GM18951 (cell line): Measurements from ENCODE around the gene CDC42EP3.
A peak's percentile ranks its signal among the peaks of the same experiment; 100 is the strongest.

ENCODE experiments used
- POLR2A ChIP-seq: IDR thresholded peaks from 4 replicates; pipeline ENCODE4 v1.6.1; 2011; ENCODE audit warnings: mild to moderate bottlenecking; ENCODE audit not compliant: insufficient read length, insufficient read depth; ENCODE audit errors: extremely low read depth
- in situ Hi-C: fragments of 300-500 bp; cut with MboI; formaldehyde crosslinking; loops from one replicate; pipeline ENCODE4 v1.12.0; 2022; ENCODE audit warnings: low sequenced_read_pairs, mixed read lengths, inconsistent platforms; ENCODE audit not compliant: unreplicated experiment

Gene CDC42EP3

DNA sequence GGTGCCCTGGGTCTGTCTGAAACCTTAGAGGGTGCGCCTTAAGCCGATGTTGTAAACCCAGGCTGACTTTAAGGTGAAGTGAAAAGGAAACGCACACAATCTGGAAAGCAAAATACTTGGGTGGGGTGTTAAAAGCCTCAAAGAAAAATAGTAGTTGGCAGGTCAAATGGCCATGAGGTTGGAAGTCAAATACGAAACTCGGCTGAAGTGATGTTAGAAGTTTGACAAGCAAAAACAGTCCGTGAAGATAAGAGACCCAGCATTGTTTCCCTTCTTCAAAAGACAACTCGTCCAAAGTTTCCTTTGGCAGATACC, 1.4 kb upstream of the CDC42EP3 start:
- in situ Hi-C loops = no loop called here
- TF ChIP-seq POLR2A = no peak

DNA sequence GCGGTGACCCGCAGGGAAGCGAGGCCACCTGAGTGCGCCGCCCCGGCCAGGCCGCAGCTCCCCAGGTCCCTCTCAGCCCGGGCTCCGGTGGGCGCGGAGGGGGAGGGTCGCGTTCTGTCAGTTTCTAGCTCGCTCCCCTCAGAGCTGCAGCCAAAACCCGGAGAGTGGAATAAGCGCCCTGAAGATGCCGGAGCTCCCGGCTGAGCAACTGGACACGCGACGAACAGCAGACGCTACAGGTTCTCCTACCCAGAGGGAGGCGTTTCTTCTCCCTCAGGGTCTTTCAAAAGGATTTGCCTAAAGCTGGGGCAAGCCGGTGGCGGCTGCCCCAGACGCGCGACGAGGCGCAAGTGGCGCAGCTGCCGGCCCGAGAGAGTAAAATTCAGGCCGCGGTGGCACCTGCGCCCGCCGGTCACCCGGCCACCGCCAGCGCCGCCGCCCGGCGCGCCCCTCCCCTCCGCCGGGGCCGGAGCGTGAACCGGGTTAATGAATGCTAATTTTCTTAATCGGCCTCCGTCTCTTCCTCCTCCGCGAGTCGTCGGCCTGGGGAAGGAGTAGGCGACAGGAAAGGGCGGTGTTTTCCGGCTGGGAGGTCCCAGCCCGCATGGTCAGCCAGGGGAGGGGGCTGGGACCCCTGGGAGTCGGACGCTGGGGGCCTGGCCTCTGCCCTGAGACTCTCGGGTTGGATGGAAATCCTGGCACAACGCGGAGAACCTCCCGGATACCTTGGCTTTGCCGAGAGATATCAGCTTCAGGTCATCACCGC, 845 bp upstream of the CDC42EP3 start:
- in situ Hi-C loops = no loop called here
- TF ChIP-seq POLR2A = peak; percentile 48

DNA sequence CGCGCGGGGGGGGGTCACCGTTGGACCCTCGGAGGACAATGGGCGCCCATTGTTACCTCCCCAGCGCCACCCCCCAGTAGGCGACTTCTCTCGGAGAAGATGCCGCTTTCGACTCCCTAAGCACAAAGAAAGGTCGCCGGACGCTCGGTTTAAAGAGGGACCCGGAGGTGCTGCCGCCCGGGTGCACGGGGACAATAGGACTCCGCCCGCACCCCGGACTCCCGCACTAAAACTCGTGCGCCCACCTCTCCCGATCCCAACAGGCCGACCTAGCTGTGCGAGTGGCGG, 318 bp upstream of the CDC42EP3 start:
- TF ChIP-seq POLR2A = no peak
- in situ Hi-C loops = no loop called here

DNA sequence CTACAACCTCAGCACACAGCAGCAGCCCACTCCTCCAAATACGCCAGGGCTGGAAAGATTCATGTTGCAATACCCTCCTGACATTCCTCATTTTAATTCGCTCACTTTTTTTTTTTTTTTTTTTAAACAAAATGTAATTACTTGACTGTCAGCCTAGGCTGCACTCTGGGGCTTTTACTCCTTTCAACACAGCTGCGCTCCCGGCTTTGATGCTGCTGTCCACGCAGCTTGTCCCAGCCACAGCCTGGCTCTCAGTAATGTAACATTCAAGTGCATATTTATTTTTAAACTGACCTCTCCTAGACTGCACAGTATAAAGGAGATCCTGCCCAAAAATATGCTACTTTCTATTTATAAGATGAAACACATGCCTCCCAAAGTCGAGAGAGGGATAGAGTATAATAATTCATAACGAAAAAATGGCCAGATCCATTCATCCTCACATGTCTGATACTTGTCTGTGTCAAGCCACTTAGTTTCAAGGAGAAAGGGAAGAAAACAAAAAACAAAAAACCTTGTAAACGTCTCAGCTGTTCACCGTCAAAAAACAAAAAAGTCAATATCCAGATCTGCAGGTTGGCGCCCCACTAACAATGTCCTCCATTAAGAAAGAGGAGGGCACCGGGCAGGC, 949 bp downstream of the CDC42EP3 start:
- in situ Hi-C loops = no loop called here

DNA sequence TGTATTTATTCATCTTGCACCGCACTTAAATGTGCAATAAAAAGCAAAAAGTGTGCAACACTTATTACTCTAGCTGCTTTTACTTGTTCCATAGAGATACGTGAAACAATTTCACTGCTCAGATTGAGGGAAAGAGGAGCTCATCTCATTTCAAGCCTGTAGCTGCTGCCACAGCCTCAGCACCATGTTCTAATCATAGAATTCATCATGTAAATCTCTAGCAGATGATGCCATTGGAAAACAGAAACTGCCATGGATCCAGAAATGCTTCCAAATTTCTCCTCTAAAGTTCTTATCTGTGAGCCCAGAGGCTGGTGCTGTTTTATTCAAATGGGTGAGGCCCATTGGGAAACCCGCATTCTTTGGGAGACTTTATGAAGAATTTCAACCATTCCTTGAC, 2.0 kb downstream of the CDC42EP3 start:
- in situ Hi-C loops = no loop called here
- TF ChIP-seq POLR2A = no peak

More for the DNA sequence above, 949 bp downstream of the CDC42EP3 start:
- TF ChIP-seq POLR2A = no peak

DNA sequence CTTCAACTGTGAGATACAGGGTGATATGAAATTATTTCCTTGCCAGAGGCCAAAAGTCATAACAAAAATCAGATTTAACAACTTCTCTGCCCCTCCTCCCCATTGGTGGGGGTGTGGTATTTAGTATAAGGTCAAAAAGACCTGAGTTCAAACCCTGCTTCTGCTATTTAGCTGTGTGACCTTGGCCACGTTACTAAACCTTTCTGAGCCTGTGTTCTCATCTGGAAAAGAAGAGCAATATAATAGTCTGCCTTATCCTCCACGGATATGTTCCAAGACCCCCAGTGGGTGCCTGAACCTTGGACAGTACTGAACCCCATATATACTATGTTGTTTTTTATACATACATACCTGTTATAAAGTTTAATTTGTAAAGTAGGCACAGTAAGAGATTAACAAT, 3.7 kb downstream of the CDC42EP3 start:
- in situ Hi-C loops = no loop called here

DNA sequence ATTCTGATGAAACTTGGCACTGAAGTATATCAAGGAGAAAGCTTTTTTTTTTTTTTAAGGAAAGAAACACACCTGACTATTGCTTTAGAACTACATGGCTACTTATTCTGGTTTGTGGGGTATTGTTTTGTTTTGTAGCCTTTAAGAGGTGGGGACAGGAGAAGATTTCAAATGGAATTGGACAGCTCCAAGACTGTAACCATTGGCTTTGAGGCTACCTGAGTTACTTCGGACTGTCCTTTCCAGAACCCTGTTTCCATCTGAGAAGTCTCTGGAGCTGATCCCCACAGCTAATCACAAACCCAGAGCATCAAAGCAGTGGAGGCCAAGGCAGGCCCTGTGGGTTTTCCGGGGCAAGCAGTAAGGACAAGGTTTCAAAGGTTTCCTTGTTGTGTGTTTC, 4.7 kb downstream of the CDC42EP3 start:
- in situ Hi-C loops = no loop called here
- no peak for TF ChIP-seq POLR2A

More for the DNA sequence above, 3.7 kb downstream of the CDC42EP3 start:
- no peak for TF ChIP-seq POLR2A

DNA sequence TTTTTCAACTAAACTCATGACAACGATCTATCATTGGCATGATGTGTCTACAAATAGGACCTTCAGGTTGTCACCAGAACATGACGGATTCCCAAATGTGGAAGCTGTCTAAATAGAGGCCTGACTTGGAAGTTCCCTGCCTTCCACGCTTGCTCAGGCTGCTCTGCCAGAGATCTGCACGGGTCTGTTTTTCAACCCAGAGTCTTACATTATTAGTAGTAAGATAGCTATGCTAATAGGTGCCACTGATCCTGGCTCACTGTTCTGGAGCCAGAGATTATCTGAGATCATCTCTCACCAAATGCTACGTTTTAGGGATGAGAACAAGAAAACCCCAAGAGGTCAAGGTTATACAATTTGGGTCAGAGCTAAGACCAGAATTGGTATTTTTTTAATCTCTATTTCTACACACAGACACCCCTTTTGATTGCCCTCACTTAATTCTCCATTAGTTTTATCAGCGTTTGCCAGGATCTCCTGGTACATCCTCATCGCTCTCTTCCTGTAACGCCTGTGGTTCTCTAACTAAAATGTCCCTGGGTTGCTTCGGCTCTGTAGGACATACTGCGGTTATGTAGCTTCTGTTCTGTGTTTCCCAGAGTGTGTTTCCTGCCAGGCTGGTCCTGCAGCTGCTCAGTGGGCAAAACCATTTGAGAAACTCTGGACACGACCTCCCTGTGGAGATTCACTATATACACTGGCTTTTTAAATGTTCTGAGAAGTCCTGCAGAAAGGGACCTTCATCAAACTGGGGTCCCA, 5.7 kb downstream of the CDC42EP3 start:
- in situ Hi-C loops = no loop called here
- no peak for TF ChIP-seq POLR2A

DNA sequence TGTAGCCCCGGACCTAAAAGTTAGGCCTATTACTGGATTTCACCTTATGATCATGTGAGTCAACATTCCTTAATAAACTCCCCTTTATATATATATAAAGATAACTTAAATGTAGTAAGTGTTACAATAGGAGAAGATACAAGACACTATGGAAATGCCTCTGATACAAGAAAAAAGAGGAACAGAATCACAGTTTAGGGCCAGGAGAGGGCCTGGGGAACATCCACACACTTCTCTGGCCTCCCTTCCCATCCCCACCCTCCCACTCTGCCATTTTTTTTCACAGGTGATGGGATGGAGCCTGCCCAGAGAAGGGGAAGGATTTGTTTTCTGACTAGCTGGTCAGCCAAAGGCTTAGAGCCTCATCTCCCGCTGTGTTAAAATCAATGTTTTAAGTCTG, 6.4 kb downstream of the CDC42EP3 start:
- in situ Hi-C loops = no loop called here
- TF ChIP-seq POLR2A = no peak

DNA sequence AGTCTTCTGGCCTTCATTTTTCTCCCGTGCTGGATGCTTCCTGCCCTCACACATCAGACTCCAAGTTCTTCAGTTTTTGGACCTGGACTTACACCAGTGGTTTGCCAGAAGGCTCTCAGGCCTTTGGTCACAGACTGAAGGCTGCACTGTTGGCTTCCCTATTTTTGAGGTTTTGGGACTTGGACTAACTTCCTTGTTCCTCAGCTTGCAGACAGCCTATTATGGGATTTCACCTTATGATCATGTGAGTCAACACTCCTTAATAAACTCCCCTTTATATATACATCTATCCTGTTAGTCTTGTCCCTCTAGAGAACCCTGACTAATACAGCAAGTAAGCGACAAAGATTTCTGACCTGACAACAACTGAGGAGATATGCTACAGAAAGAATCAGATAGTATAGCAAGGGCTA, 7.2 kb downstream of the CDC42EP3 start:
- no peak for TF ChIP-seq POLR2A
- in situ Hi-C loops = no loop called here

DNA sequence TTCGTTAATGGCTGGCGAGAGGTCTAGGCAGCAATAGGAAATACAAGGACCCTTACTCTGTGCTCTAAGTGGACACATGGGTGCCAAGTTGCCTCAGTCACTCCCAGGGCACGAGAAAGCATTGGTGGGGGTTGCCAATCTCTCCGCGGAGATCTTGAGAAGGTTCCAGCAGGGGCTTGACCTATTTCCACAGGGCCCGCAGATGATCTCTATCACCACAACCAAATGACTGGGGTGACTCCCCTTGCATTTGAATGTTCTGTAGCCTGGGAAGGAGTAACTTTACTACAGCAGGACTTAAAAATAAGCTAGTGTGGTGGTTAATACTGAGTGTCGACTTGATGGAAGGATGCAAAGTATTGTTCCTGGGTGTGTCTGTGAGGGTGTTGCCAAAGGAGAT, 8.1 kb downstream of the CDC42EP3 start:
- in situ Hi-C loops = no loop called here
- no peak for TF ChIP-seq POLR2A

DNA sequence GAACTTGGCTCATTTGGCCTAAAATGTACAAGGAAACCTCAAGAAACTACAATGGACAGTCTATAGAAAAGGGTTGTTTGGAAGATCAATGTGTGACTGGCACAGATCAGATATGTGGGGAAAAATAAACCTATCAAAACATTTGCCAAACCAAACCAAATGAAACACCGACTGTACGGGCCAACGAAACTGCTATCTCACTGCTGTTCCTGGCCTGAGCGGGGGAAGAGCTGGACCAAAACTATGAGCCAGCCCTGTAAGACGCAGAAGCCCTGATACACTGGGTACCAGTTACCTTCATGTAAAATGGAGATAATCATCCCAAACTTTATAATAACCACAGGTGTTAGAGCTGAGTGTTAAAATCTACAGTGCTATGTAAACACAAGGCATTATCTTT, 11.7 kb downstream of the CDC42EP3 start:
- in situ Hi-C loops = no loop called here
- TF ChIP-seq POLR2A = no peak

DNA sequence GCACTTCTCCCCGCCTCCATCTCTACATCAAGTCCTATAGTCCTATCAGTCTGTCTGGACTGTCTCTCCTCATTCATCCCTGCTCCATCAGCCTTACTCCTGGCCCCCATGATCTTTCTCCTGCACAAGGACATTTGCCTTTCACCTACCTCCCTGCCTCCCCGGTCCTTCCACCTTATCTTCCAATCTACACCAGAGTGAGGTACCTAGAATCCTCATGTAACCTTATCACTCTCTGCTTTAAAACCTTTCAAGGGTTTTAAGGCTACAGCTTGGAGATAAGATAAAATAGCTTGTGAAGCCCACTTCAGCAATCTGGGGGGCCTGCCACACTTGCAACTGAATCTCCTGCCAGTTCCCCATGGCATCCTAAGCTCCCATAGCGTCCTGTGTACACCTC, 12.8 kb downstream of the CDC42EP3 start:
- no peak for TF ChIP-seq POLR2A
- in situ Hi-C loops = no loop called here

DNA sequence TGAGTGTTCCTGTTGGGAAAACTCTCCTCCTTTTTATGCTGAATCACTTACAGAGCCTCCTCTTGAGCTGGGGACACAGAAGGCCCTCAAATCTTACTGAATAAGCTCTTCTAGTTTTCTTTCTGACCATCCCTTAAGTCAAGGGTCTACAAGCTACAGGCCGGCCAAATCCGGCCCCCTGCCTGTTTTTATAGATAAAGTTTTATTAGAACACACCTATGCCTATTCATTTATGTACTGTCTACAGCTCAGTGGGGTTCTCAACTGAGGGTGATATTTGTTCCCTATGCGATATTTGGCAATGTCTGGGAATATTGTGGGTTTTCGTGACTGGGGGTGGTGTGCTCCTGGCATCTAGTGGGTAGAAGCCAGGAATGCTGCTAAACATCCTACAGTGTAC, 14.0 kb downstream of the CDC42EP3 start:
- in situ Hi-C loops = no loop called here
- no peak for TF ChIP-seq POLR2A
